HepG2 (cell line): Measurements from ENCODE around the gene XRCC2. TPM values are rescaled to one million over a fixed set of nuclear protein-coding genes. Genes with fewer than 3 reads are reported as not detected.
A peak's percentile ranks its signal among the peaks of the same experiment; 100 is the strongest.

Source experiments
- CBX1 ChIP-seq: IDR thresholded peaks from one replicate; pipeline ENCODE4 v1.6.1; 2016; ENCODE audit warnings: antibody characterized with exemption, low read depth
- HDAC2 ChIP-seq: sonication (generic); formaldehyde crosslinking; IDR thresholded peaks from 2 replicates; pipeline ENCODE4 v1.4.0; 2020; ENCODE audit warnings: missing genetic modification reagents
- HMG20A ChIP-seq: IDR thresholded peaks from 2 replicates; pipeline ENCODE4 v1.6.1; 2016; ENCODE audit warnings: borderline replicate concordance
- HNF4G ChIP-seq, 2 experiments: sonication (generic) in 1 of 2; formaldehyde crosslinking in 1 of 2; IDR thresholded peaks; 2 replicates each; pipeline versions ENCODE4 v1.4.0 to v1.6.1; 2011 to 2020; ENCODE audit warnings: borderline replicate concordance in 2 of 2, low read depth in 2 of 2, mild to moderate bottlenecking in 2 of 2, low read length in 1 of 2, missing genetic modification reagents in 1 of 2, moderate library complexity in 1 of 2
- JUNB ChIP-seq: sonication (generic); formaldehyde crosslinking; IDR thresholded peaks from 2 replicates; pipeline ENCODE4 v1.8.0; 2022; ENCODE audit warnings: missing genetic modification reagents, mild to moderate bottlenecking, borderline replicate concordance
- NFE2L2 ChIP-seq: fragments of 150-350 bp; IDR thresholded peaks from 2 replicates; pipeline ENCODE4 v1.6.1; 2014; ENCODE audit warnings: low read length
- REL ChIP-seq: sonication (generic); formaldehyde crosslinking; conservative IDR thresholded peaks from 2 replicates; pipeline ENCODE4 v1.8.0; 2022; ENCODE audit warnings: mild to moderate bottlenecking, missing genetic modification reagents, moderate library complexity
- SALL1 ChIP-seq: sonication (generic); formaldehyde crosslinking; IDR thresholded peaks from 2 replicates; pipeline ENCODE4 v1.8.0; 2022; ENCODE audit warnings: mild to moderate bottlenecking, missing genetic modification reagents
- TCF7L2 ChIP-seq: IDR thresholded peaks from 2 replicates; pipeline ENCODE4 v1.6.1; 2011; ENCODE audit warnings: mild to moderate bottlenecking, low read depth, low read length, moderate library complexity
- ZKSCAN1 ChIP-seq: fragments of 150-350 bp; IDR thresholded peaks from 2 replicates; pipeline ENCODE4 v1.6.1; 2014; ENCODE audit warnings: low read length
- polyA plus RNA-seq, 8 experiments: library from polyadenylated mRNA; depleted of rRNA in 3 of 8; stranded (reverse) in 7 of 8; unstranded in 1 of 8; fragments of >200 nt; fragmentation: Illumina TruSeq in 4 of 8; extraction: Trizol in 4 of 8; gene quantifications; 2 replicates each; pipeline versions ENCODE4 v1.2.1 to v1.2.3, GENCODE V29; 2011 to 2016; ENCODE audit warnings: low read depth in 4 of 8, missing spikeins in 1 of 8, mixed read lengths in 1 of 8; ENCODE audit not compliant: insufficient read depth in 1 of 8
- total RNA-seq, 5 experiments: library from RNA; depleted of rRNA; stranded (reverse); fragments of >200 nt; fragmentation: Illumina TruSeq; extraction: Trizol; gene quantifications; 2 replicates each; pipeline ENCODE4 v1.2.3, GENCODE V29; 2016; ENCODE audit warnings: low read depth in 1 of 5
- TF ChIP-seq, protein P1 (sequence below): sonication (generic); formaldehyde crosslinking; IDR thresholded peaks from 2 replicates; pipeline ENCODE4 v1.5.0; 2020; ENCODE audit warnings: mild to moderate bottlenecking, missing genetic modification reagents, moderate library complexity
- TF ChIP-seq, protein P2 (sequence below): IDR thresholded peaks from 2 replicates; pipeline ENCODE4 v1.6.1; 2012; ENCODE audit warnings: inconsistent platforms
- TF ChIP-seq, protein P3 (sequence below): IDR thresholded peaks from 2 replicates; pipeline ENCODE4 v1.6.1; 2016; ENCODE audit warnings: low read depth
- TF ChIP-seq, protein P4 (sequence below): fragments of 450-650 bp; IDR thresholded peaks from 2 replicates; pipeline ENCODE4 v1.6.1; 2016
- TF ChIP-seq, protein P5 (sequence below): sonication (generic); formaldehyde crosslinking; IDR thresholded peaks from 2 replicates; pipeline ENCODE4 v1.4.0; 2020; ENCODE audit warnings: missing genetic modification reagents
- TF ChIP-seq, protein P6 (sequence below): sonication (generic); formaldehyde crosslinking; IDR thresholded peaks from 2 replicates; pipeline ENCODE4 v1.5.1; 2020; ENCODE audit warnings: mild to moderate bottlenecking, missing genetic modification reagents, moderate library complexity

Gene XRCC2
- total and polyA plus RNA-seq, 2 of the 13 experiments (the other 11 are each of a cell fraction or from before 2014, with no cell fraction given): 3.8 to 14.5 TPM

DNA sequence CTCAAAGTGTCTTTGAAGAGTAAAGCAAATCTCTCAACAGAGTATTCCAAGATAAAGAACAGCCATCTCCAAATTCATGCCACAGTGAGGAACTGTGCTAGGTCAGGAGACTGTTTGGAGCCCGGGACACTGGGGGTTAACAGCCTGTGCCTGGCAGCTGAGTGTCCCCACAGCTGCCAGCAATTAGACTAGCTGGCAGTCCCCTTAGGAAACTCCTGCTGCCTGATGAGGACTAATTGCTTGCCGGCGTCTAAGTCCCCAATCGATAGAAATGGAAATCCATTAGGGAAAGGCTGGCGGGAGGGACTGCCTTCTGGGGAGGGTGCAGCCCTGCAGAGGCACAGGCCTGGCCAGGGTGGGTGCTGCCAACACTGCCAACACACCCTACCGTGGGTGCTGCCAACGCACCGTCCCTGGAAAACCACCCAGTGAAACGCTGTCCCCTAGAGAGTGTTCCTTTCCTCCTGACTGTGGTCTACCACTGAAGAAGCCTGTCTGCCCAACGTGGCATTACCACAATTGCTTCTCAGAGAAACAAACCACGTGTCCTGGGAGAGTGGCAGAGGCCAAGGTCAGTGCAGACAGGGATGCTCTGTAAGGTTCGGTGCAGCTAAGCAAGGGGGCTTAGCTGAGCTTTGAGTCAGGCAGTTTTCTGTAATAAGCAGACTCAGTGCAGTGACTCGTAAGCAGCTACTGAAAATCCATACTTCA, 60.8 kb downstream of the XRCC2 start (continued):
- TF ChIP-seq, protein P1, sequence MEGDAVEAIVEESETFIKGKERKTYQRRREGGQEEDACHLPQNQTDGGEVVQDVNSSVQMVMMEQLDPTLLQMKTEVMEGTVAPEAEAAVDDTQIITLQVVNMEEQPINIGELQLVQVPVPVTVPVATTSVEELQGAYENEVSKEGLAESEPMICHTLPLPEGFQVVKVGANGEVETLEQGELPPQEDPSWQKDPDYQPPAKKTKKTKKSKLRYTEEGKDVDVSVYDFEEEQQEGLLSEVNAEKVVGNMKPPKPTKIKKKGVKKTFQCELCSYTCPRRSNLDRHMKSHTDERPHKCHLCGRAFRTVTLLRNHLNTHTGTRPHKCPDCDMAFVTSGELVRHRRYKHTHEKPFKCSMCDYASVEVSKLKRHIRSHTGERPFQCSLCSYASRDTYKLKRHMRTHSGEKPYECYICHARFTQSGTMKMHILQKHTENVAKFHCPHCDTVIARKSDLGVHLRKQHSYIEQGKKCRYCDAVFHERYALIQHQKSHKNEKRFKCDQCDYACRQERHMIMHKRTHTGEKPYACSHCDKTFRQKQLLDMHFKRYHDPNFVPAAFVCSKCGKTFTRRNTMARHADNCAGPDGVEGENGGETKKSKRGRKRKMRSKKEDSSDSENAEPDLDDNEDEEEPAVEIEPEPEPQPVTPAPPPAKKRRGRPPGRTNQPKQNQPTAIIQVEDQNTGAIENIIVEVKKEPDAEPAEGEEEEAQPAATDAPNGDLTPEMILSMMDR (CRISPR knock-in tag): 0 out of 2 replicates have a peak, but pooled peaks have one; percentile 4
- TF ChIP-seq ZKSCAN1: no peak
- TF ChIP-seq, protein P2, sequence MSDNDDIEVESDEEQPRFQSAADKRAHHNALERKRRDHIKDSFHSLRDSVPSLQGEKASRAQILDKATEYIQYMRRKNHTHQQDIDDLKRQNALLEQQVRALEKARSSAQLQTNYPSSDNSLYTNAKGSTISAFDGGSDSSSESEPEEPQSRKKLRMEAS: peak; percentile 67
- TF ChIP-seq JUNB (CRISPR knock-in tag): no peak
- TF ChIP-seq SALL1 (CRISPR knock-in tag): peak; percentile 44
- TF ChIP-seq, protein P3, sequence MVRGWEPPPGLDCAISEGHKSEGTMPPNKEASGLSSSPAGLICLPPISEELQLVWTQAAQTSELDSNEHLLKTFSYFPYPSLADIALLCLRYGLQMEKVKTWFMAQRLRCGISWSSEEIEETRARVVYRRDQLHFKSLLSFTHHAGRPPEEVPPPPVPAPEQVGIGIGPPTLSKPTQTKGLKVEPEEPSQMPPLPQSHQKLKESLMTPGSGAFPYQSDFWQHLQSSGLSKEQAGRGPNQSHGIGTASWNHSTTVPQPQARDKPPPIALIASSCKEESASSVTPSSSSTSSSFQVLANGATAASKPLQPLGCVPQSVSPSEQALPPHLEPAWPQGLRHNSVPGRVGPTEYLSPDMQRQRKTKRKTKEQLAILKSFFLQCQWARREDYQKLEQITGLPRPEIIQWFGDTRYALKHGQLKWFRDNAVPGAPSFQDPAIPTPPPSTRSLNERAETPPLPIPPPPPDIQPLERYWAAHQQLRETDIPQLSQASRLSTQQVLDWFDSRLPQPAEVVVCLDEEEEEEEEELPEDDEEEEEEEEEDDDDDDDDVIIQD (CRISPR knock-in tag): 0 out of 2 replicates have a peak, but pooled peaks have one; percentile 25
- no peak for TF ChIP-seq NFE2L2
- TF ChIP-seq, protein P4, sequence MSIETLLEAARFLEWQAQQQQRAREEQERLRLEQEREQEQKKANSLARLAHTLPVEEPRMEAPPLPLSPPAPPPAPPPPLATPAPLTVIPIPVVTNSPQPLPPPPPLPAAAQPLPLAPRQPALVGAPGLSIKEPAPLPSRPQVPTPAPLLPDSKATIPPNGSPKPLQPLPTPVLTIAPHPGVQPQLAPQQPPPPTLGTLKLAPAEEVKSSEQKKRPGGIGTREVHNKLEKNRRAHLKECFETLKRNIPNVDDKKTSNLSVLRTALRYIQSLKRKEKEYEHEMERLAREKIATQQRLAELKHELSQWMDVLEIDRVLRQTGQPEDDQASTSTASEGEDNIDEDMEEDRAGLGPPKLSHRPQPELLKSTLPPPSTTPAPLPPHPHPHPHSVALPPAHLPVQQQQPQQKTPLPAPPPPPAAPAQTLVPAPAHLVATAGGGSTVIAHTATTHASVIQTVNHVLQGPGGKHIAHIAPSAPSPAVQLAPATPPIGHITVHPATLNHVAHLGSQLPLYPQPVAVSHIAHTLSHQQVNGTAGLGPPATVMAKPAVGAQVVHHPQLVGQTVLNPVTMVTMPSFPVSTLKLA: 0 out of 2 replicates have a peak, but pooled peaks have one; percentile 8
- TF ChIP-seq HDAC2 (CRISPR knock-in tag): 0 out of 2 replicates have a peak, but pooled peaks have one; percentile 23
- TF ChIP-seq HMG20A: peak; percentile 62; the same call in 1 of the 2 replicates
- TF ChIP-seq REL: no peak
- TF ChIP-seq, protein P5, sequence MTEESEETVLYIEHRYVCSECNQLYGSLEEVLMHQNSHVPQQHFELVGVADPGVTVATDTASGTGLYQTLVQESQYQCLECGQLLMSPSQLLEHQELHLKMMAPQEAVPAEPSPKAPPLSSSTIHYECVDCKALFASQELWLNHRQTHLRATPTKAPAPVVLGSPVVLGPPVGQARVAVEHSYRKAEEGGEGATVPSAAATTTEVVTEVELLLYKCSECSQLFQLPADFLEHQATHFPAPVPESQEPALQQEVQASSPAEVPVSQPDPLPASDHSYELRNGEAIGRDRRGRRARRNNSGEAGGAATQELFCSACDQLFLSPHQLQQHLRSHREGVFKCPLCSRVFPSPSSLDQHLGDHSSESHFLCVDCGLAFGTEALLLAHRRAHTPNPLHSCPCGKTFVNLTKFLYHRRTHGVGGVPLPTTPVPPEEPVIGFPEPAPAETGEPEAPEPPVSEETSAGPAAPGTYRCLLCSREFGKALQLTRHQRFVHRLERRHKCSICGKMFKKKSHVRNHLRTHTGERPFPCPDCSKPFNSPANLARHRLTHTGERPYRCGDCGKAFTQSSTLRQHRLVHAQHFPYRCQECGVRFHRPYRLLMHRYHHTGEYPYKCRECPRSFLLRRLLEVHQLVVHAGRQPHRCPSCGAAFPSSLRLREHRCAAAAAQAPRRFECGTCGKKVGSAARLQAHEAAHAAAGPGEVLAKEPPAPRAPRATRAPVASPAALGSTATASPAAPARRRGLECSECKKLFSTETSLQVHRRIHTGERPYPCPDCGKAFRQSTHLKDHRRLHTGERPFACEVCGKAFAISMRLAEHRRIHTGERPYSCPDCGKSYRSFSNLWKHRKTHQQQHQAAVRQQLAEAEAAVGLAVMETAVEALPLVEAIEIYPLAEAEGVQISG (CRISPR knock-in tag): no peak
- TF ChIP-seq, protein P6, sequence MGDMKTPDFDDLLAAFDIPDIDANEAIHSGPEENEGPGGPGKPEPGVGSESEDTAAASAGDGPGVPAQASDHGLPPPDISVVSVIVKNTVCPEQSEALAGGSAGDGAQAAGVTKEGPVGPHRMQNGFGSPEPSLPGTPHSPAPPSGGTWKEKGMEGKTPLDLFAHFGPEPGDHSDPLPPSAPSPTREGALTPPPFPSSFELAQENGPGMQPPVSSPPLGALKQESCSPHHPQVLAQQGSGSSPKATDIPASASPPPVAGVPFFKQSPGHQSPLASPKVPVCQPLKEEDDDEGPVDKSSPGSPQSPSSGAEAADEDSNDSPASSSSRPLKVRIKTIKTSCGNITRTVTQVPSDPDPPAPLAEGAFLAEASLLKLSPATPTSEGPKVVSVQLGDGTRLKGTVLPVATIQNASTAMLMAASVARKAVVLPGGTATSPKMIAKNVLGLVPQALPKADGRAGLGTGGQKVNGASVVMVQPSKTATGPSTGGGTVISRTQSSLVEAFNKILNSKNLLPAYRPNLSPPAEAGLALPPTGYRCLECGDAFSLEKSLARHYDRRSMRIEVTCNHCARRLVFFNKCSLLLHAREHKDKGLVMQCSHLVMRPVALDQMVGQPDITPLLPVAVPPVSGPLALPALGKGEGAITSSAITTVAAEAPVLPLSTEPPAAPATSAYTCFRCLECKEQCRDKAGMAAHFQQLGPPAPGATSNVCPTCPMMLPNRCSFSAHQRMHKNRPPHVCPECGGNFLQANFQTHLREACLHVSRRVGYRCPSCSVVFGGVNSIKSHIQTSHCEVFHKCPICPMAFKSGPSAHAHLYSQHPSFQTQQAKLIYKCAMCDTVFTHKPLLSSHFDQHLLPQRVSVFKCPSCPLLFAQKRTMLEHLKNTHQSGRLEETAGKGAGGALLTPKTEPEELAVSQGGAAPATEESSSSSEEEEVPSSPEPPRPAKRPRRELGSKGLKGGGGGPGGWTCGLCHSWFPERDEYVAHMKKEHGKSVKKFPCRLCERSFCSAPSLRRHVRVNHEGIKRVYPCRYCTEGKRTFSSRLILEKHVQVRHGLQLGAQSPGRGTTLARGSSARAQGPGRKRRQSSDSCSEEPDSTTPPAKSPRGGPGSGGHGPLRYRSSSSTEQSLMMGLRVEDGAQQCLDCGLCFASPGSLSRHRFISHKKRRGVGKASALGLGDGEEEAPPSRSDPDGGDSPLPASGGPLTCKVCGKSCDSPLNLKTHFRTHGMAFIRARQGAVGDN (CRISPR knock-in tag): peak; percentile 39; the same call in 1 of the 2 replicates
- TF ChIP-seq HNF4G (IDR thresholded peaks at IDR 0.05; ENCODE audit: borderline replicate concordance, low read depth, low read length): no peak
- no peak for TF ChIP-seq HNF4G (CRISPR knock-in tag; IDR thresholded peaks at IDR 0.05; ENCODE audit: borderline replicate concordance, low read depth)
- TF ChIP-seq TCF7L2: no peak
- no peak for TF ChIP-seq CBX1
